Liver (tissue), 3 donors: ENCODE results near the gene METRN.

Source experiments
- FOXA1 ChIP-seq: IDR thresholded peaks from 2 replicates; pipeline ENCODE4 v1.6.1; 2016; ENCODE audit warnings: antibody characterized with exemption
- RAD21 ChIP-seq, 2 donors: IDR thresholded peaks; 2 replicates each; pipeline ENCODE4 v1.6.1; 2016; ENCODE audit warnings: antibody characterized with exemption in 2 of 2, mild to moderate bottlenecking in 2 of 2
- TAF1 ChIP-seq: conservative IDR thresholded peaks from 2 replicates; pipeline ENCODE4 v1.6.1; 2016; ENCODE audit warnings: antibody characterized with exemption, mild to moderate bottlenecking
- ZBTB33 ChIP-seq: IDR thresholded peaks from 2 replicates; pipeline ENCODE4 v1.6.1; 2016; ENCODE audit warnings: antibody characterized with exemption
- TF ChIP-seq, protein P1 (sequence below): IDR thresholded peaks from 2 replicates; pipeline ENCODE4 v1.6.1; 2016; ENCODE audit warnings: antibody characterized with exemption
- TF ChIP-seq, protein P2 (sequence below): fragments of 150-350 bp; IDR thresholded peaks from 2 replicates; pipeline ENCODE4 v1.5.1; 2017; ENCODE audit warnings: improper control_type of control experiment, low read depth, low read length; ENCODE audit not compliant: missing input control
- TF ChIP-seq, protein P3 (sequence below): IDR thresholded peaks from 2 replicates; pipeline ENCODE4 v1.6.1; 2016; ENCODE audit warnings: antibody characterized with exemption, mild to moderate bottlenecking
- donor health status: healthy.
- donor health status: healthy.

GRCh38 chr16:711548-712320 lies 3.2 kb upstream of the METRN start:
- TF ChIP-seq, protein P1, sequence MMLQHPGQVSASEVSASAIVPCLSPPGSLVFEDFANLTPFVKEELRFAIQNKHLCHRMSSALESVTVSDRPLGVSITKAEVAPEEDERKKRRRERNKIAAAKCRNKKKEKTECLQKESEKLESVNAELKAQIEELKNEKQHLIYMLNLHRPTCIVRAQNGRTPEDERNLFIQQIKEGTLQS, result no peak
- TF ChIP-seq, protein P2, sequence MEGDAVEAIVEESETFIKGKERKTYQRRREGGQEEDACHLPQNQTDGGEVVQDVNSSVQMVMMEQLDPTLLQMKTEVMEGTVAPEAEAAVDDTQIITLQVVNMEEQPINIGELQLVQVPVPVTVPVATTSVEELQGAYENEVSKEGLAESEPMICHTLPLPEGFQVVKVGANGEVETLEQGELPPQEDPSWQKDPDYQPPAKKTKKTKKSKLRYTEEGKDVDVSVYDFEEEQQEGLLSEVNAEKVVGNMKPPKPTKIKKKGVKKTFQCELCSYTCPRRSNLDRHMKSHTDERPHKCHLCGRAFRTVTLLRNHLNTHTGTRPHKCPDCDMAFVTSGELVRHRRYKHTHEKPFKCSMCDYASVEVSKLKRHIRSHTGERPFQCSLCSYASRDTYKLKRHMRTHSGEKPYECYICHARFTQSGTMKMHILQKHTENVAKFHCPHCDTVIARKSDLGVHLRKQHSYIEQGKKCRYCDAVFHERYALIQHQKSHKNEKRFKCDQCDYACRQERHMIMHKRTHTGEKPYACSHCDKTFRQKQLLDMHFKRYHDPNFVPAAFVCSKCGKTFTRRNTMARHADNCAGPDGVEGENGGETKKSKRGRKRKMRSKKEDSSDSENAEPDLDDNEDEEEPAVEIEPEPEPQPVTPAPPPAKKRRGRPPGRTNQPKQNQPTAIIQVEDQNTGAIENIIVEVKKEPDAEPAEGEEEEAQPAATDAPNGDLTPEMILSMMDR, result peak; percentile 88
- TF ChIP-seq TAF1, result no peak
- TF ChIP-seq, protein P3, sequence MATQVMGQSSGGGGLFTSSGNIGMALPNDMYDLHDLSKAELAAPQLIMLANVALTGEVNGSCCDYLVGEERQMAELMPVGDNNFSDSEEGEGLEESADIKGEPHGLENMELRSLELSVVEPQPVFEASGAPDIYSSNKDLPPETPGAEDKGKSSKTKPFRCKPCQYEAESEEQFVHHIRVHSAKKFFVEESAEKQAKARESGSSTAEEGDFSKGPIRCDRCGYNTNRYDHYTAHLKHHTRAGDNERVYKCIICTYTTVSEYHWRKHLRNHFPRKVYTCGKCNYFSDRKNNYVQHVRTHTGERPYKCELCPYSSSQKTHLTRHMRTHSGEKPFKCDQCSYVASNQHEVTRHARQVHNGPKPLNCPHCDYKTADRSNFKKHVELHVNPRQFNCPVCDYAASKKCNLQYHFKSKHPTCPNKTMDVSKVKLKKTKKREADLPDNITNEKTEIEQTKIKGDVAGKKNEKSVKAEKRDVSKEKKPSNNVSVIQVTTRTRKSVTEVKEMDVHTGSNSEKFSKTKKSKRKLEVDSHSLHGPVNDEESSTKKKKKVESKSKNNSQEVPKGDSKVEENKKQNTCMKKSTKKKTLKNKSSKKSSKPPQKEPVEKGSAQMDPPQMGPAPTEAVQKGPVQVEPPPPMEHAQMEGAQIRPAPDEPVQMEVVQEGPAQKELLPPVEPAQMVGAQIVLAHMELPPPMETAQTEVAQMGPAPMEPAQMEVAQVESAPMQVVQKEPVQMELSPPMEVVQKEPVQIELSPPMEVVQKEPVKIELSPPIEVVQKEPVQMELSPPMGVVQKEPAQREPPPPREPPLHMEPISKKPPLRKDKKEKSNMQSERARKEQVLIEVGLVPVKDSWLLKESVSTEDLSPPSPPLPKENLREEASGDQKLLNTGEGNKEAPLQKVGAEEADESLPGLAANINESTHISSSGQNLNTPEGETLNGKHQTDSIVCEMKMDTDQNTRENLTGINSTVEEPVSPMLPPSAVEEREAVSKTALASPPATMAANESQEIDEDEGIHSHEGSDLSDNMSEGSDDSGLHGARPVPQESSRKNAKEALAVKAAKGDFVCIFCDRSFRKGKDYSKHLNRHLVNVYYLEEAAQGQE, result no peak
- TF ChIP-seq FOXA1, result no peak
- no peak for TF ChIP-seq ZBTB33
- TF ChIP-seq RAD21 (IDR thresholded peaks at IDR 0.05), result peak; percentile 82 to 91
